ENCODE results near the gene PLEKHA6.

Gene PLEKHA6

GRCh38 chr1:204380293-204380831 is 20.6 kb upstream of the PLEKHA6 start:
- DNase-seq (ENCODE audit: low spot score) = peak; percentile 34

- DNase-seq (ENCODE audit: low spot score) = peak; percentile 58
Observed at GRCh38 chr1:204377800-204378668, 18.3 kb upstream of the PLEKHA6 start.

- DNase-seq (ENCODE audit: low spot score) = no peak
Observed at GRCh38 chr1:204376919-204377799, 17.4 kb upstream of the PLEKHA6 start.

GRCh38 chr1:204376465-204376864 is 16.7 kb upstream of the PLEKHA6 start:
- no peak for DNase-seq (ENCODE audit: low spot score)

- no peak for DNase-seq (ENCODE audit: low spot score)
Observed at GRCh38 chr1:204373911-204374310, 14.2 kb upstream of the PLEKHA6 start.

GRCh38 chr1:204370176-204370575 is 10.4 kb upstream of the PLEKHA6 start:
- no peak for DNase-seq (ENCODE audit: low spot score)

GRCh38 chr1:204368996-204369726 is 9.4 kb upstream of the PLEKHA6 start:
- DNase-seq (ENCODE audit: low spot score) = no peak

- no peak for DNase-seq (ENCODE audit: low spot score)
Observed at GRCh38 chr1:204367956-204368355, 8.2 kb upstream of the PLEKHA6 start.

- no peak for DNase-seq (ENCODE audit: low spot score)
Observed at GRCh38 chr1:204367193-204367858, 7.6 kb upstream of the PLEKHA6 start.

- DNase-seq (ENCODE audit: low spot score) = no peak
Observed at GRCh38 chr1:204366759-204367158, 7.0 kb upstream of the PLEKHA6 start.

GRCh38 chr1:204363335-204364114 is 3.8 kb upstream of the PLEKHA6 start:
- peak; percentile 82 for DNase-seq (ENCODE audit: low spot score)

GRCh38 chr1:204362984-204363334 is 3.2 kb upstream of the PLEKHA6 start:
- DNase-seq (ENCODE audit: low spot score) = no peak

GRCh38 chr1:204361781-204362180 is 2.1 kb upstream of the PLEKHA6 start:
- DNase-seq (ENCODE audit: low spot score) = no peak

GRCh38 chr1:204361341-204361771 is 1.6 kb upstream of the PLEKHA6 start:
- DNase-seq (ENCODE audit: low spot score) = no peak

- no peak for DNase-seq (ENCODE audit: low spot score)
Observed at GRCh38 chr1:204360314-204360713, 585 bp upstream of the PLEKHA6 start.

GRCh38 chr1:204359131-204359473 is 627 bp downstream of the PLEKHA6 start:
- DNase-seq (ENCODE audit: low spot score) = no peak

GRCh38 chr1:204358605-204359004 is 1.1 kb downstream of the PLEKHA6 start:
- DNase-seq (ENCODE audit: low spot score) = no peak

GRCh38 chr1:204357551-204358490 is 1.9 kb downstream of the PLEKHA6 start:
- no peak for DNase-seq (ENCODE audit: low spot score)

- no peak for DNase-seq (ENCODE audit: low spot score)
Observed at GRCh38 chr1:204356997-204357396, 2.7 kb downstream of the PLEKHA6 start.

GRCh38 chr1:204355913-204356312 is 3.8 kb downstream of the PLEKHA6 start:
- no peak for DNase-seq (ENCODE audit: low spot score)

All from ecto neural progenitor cell (in vitro differentiated cells).